ENCODE measurements around the gene ZBTB39. TPM values are rescaled to one million over a fixed set of nuclear protein-coding genes. Genes with fewer than 3 reads are reported as not detected.

Gene ZBTB39
- total RNA-seq, 1 donor from 2014 or later, result 6.8 TPM

DNA sequence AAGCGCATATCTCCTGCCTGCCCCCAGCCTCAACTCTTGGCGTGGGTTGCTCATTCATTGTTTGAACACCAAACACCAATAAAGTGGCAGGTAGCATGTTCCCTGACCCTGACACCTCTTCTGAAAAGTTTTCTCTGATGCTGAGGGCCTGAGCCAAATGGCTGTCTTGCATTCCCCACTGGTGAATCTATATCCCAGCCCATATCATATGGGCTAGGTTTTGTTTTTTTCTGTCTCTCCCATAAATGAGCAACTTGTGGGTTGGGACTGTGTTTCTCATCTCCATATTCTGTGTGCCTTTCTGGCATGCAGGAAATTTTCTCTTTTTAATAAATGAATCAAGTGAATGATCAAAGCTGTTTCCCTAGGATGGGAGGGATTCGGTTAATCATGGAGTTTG is 38.5 kb upstream of the ZBTB39 start:
- Histone ChIP-seq H3K27me3 (ENCODE audit: low read depth) (no peaks in the 10 kb centered on the region), H3K9me3 (no peaks in the 10 kb centered on the region), H3K4me1 (peaks cover 9% of the 10 kb centered on the region), H3K4me3 (no peak overlapping the region), H3K36me3 (no peaks in the 10 kb centered on the region), H3K27ac (no peak overlapping the region)
- ATAC-seq, result no peak
- DNase-seq, result no peak
- intact Hi-C loops (cut with DNase I), result no loop called here
- TF ChIP-seq, protein P1, sequence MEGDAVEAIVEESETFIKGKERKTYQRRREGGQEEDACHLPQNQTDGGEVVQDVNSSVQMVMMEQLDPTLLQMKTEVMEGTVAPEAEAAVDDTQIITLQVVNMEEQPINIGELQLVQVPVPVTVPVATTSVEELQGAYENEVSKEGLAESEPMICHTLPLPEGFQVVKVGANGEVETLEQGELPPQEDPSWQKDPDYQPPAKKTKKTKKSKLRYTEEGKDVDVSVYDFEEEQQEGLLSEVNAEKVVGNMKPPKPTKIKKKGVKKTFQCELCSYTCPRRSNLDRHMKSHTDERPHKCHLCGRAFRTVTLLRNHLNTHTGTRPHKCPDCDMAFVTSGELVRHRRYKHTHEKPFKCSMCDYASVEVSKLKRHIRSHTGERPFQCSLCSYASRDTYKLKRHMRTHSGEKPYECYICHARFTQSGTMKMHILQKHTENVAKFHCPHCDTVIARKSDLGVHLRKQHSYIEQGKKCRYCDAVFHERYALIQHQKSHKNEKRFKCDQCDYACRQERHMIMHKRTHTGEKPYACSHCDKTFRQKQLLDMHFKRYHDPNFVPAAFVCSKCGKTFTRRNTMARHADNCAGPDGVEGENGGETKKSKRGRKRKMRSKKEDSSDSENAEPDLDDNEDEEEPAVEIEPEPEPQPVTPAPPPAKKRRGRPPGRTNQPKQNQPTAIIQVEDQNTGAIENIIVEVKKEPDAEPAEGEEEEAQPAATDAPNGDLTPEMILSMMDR (IDR thresholded peaks at IDR 0.05), result no peak

DNA sequence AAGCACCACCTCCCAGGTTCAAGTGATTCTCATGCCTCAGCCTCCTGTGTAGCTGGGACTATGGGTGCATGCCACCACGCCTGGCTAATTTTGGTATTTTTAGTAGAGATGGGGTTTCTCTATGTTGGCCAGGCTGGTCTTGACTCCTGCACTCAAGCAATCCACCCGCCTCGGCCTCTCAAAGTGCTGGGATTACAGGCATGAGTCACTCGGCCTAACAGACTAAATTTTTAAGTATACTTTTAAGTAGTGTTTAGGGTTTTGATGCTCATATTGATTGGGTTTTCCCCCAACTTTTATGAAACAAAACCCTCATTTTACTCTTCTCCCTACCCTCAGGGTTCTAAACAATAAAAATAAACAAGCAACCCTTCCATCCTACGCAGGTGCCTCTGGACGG is 38.1 kb upstream of the ZBTB39 start:
- TF ChIP-seq, protein P1 (IDR thresholded peaks at IDR 0.05), result no peak
- no peak for ATAC-seq

DNA sequence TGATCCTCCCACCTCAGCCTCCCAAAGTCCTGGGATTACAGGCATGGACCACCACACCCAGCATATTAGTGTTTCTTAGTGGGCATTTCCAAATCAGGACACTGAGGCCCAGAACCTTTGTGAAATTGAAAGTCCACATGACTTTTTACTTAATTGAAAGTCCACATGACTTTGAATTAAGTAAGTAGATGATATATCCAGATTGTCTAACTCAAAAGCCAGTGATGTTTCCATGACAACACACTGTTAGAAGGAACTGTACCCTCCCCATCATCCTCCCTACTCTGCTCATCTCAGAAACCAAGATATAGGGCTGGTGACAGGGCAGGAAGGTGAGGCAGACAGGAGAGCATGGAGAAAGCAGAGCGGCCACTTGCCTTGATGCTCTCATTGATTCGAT is 36.3 kb upstream of the ZBTB39 start:
- ATAC-seq, result no peak
- TF ChIP-seq, protein P1 (IDR thresholded peaks at IDR 0.05), result no peak

More for the DNA sequence above, 38.1 kb upstream of the ZBTB39 start:
- DNase-seq, result no peak
- Histone ChIP-seq H3K36me3 (no peaks in the 10 kb centered on the region), H3K4me3 (no peak overlapping the region), H3K27me3 (ENCODE audit: low read depth) (no peaks in the 10 kb centered on the region), H3K27ac (no peak overlapping the region), H3K9me3 (no peaks in the 10 kb centered on the region), H3K4me1 (peaks cover 6% of the 10 kb centered on the region)
- intact Hi-C loops (cut with DNase I), result no loop called here

GRCh38 chr12:57040750-57041149 is 34.4 kb upstream of the ZBTB39 start:
- ATAC-seq, result no peak
- intact Hi-C loops (cut with DNase I), result no loop called here
- Histone ChIP-seq H3K27ac (no peak overlapping the region), H3K36me3 (no peaks in the 10 kb centered on the region), H3K4me3 (no peak overlapping the region), H3K27me3 (ENCODE audit: low read depth) (no peaks in the 10 kb centered on the region), H3K9me3 (no peaks in the 10 kb centered on the region), H3K4me1 (no peaks in the 10 kb centered on the region)
- TF ChIP-seq, protein P1 (IDR thresholded peaks at IDR 0.05), result no peak
- DNase-seq, result no peak

More for the DNA sequence above, 36.3 kb upstream of the ZBTB39 start:
- intact Hi-C loops (cut with DNase I), result no loop called here
- DNase-seq, result no peak
- H3K4me1 ChIP-seq, result peaks cover 1% of the 10 kb centered on the region
- H3K9me3 ChIP-seq, result no peaks in the 10 kb centered on the region
- H3K4me3 ChIP-seq, result no peak overlapping the region
- H3K27me3 ChIP-seq (ENCODE audit: low read depth), result no peaks in the 10 kb centered on the region
- H3K36me3 ChIP-seq, result no peaks in the 10 kb centered on the region
- no peak overlapping the region for H3K27ac ChIP-seq

DNA sequence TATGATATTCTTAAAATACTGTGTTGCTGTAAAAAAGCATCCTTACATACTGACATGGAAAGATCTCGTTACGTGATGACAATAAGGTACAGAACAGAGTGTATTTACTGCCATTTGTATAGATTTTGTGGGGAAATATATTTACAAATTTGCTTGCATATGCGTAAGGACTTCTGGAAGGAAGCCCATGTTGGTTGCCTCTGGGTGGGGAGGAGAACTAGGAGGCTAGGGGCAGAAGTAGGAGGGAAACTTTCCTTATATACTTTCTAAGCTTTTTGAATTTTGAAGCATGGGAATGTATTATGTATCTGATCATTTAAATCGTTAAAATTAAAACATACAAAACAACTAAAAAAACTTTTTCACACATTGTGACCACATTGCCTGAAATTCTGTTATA is 33.9 kb upstream of the ZBTB39 start:
- H3K9me3 ChIP-seq, result no peaks in the 10 kb centered on the region
- no peak for DNase-seq
- ATAC-seq, result no peak
- no peak overlapping the region for H3K4me3 ChIP-seq
- intact Hi-C loops (cut with DNase I), result no loop called here
- H3K27ac ChIP-seq, result no peak overlapping the region
- H3K36me3 ChIP-seq, result no peaks in the 10 kb centered on the region
- no peaks in the 10 kb centered on the region for H3K4me1 ChIP-seq
- TF ChIP-seq, protein P1 (IDR thresholded peaks at IDR 0.05), result no peak
- no peaks in the 10 kb centered on the region for H3K27me3 ChIP-seq (ENCODE audit: low read depth)
